Measurements from ENCODE around the gene DLGAP1. TPM values are rescaled to one million over a fixed set of nuclear protein-coding genes. Genes with fewer than 3 reads are reported as not detected.

The DLGAP1 gene
- total RNA-seq, 1 donor from 2014 or later = 0.52 TPM

GRCh38 chr18:3538954-3539617 lies 916.0 kb downstream of the DLGAP1 start:
- no peak for DNase-seq (ENCODE audit: low spot score)

DNA sequence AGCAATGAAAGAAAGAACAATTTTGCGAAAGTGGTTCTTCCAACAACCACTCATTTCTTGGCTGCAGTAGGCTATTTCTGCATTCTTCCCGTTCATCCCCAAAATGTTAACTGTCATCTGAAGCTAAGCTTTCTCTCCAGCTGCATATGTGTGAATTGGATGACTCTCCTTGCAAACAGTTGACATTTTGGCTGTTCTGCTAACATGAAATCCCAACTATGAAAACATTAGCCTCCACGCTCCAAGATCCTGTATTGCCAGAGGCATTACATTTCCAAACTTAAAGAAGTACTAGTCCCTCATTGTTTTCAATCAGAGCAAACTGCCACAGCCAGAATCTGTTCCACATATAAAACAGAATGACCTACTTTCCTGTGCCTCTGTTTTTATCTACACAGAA lies 916.7 kb downstream of the DLGAP1 start:
- no peak for DNase-seq (ENCODE audit: low spot score)

GRCh38 chr18:3530807-3531206 lies 924.3 kb downstream of the DLGAP1 start:
- no peak for DNase-seq (ENCODE audit: low spot score)

DNA sequence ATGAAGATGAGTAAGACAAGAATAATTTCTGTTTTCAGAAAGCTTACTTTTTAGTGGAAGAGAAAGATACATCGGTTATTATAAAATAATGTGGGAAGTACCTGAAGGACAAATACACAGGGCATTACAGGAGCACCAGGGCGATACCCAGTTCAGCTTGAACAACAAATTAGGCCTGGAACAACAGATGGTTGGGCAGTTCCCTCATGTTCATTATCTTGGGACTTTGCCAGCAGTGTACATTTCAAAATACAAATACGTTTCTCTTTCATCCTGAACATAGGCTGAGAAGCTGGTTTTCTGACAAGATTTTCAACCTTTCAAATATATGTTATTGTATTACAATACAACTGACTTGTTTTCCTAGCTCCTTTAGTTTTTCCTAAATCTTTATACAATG lies 925.5 kb downstream of the DLGAP1 start:
- no peak for DNase-seq (ENCODE audit: low spot score)

- DNase-seq (ENCODE audit: low spot score) = no peak
These were observed 926.0 kb downstream of the DLGAP1 start for GRCh38 chr18:3529077-3529476.

GRCh38 chr18:3528231-3528630 lies 926.9 kb downstream of the DLGAP1 start:
- no peak for DNase-seq (ENCODE audit: low spot score)

DNA sequence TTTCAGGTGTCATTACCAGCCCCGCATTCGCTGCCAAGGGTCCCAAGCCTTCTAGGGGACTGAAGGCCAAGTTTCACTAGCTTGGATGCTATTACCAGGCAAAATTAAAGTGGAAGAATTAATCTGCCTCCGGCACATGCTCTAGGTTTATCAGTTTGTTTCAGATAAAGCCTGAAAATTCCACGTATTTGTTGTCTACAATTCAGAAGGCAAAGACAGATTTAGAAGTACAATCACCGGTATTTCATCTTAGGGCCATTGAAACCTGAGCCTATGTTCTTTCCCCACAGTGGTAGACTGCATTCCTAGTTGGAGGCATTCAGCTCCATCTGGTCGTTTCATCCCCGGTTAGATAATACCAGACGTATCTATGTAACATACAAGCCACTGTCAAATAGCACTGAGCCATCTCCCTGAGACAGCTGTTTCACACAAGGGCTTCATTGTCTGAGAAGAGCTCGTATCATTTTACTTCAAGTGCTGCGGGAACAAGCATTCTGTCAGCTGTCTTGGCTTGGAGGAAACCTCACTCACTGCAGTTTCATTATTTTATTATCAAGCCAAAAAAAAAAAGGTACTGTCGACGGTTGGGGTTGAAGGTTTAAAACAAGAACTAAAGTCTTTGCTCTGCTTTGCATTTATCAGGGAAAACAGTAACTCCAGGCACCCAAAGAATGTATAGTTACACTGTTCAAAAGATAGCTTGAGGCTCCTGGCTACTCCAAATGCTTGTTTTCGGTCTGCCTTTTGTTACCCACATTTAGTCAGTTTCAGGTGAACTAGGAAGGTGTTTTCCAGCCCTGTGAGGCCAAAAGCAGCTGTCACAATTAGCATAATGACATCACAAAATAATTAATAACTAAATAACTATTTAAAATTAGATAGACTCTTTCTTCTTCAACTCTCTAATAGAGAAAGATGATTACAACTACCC lies 928.4 kb downstream of the DLGAP1 start:
- DNase-seq (ENCODE audit: low spot score) = no peak

GRCh38 chr18:3525870-3526420 lies 929.2 kb downstream of the DLGAP1 start:
- DNase-seq (ENCODE audit: low spot score) = no peak

DNA sequence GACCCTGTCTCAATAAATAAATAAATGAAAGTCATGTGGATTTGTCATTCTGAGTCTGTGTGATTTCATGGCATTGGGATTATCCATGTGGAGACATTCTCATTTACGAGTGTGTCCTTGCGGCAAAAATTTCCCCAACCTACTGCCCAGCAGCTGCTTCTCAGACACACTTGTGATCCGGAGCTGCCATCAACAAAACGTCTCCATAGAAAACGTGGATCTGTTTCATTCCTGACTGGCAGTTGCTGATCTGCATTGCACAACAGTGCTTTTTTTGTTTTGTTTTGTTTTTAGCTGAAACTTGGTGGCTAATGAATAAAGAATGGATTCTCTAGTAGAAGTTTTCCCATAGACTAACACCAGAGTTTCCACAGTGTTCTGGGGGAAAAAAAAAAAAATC lies 930.4 kb downstream of the DLGAP1 start:
- DNase-seq (ENCODE audit: low spot score) = no peak

GRCh38 chr18:3520230-3521085 lies 934.6 kb downstream of the DLGAP1 start:
- no peak for DNase-seq (ENCODE audit: low spot score)

GRCh38 chr18:3514312-3515216 lies 940.5 kb downstream of the DLGAP1 start:
- DNase-seq (ENCODE audit: low spot score) = no peak

DNA sequence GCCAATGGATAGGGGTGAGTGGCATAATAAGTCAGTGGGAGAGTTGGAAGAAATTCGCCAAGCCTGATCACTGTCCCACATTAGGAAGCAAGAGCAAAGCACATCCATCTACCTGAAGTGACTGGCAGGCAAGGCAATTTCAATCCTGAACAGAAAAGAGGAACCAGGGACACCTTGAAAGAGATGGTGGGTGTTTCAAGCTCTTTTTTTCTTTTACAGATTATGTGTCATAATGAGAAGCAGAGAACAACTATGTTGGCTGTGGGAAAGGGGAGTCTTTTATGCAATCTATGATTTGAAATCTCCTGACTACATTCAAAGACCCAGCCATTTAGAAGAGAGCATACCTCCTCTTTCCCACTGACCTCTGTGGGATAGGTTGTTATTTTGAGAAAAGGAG lies 941.6 kb downstream of the DLGAP1 start:
- DNase-seq (ENCODE audit: low spot score) = no peak

DNA sequence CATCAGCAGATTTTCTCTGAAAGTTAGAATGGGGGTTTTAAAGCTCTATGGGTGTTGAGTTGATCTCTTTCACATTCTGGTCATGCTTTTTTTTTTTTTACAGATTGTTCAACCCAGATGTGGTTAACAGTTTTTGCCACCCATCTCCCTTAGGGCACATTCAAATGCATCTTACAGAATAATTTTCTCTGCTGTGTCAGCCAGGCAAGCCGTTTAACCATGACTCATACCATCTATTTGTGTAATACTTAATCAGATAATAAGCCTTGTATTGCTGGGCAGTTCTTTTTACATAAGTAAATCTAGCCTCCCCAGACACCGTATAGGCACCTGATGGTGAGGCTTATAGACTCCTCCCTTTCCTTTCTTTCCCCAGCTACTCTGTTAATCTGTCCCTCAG lies 943.1 kb downstream of the DLGAP1 start:
- no peak for DNase-seq (ENCODE audit: low spot score)

- DNase-seq (ENCODE audit: low spot score) = no peak
These were observed 944.2 kb downstream of the DLGAP1 start for GRCh38 chr18:3510896-3511295.

DNA sequence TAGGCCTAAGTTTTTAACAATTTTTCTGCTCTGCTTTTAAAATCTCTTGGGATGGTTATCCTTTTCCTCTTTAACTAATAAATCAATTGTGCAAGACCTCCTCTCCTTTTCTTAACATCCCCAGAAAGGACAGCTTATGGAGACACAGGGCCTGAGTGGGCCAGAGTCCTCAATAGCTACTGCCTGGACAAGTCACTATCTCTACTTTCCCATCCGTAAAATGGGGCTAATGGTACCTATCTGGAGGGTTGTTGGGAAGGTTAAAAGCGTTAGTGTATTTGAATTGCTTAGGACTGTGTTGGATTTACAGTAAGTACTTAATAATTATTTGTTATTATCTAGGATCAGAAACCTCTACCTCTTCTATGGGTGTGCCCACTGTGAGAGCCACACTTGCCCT lies 945.1 kb downstream of the DLGAP1 start:
- no peak for DNase-seq (ENCODE audit: low spot score)

DNA sequence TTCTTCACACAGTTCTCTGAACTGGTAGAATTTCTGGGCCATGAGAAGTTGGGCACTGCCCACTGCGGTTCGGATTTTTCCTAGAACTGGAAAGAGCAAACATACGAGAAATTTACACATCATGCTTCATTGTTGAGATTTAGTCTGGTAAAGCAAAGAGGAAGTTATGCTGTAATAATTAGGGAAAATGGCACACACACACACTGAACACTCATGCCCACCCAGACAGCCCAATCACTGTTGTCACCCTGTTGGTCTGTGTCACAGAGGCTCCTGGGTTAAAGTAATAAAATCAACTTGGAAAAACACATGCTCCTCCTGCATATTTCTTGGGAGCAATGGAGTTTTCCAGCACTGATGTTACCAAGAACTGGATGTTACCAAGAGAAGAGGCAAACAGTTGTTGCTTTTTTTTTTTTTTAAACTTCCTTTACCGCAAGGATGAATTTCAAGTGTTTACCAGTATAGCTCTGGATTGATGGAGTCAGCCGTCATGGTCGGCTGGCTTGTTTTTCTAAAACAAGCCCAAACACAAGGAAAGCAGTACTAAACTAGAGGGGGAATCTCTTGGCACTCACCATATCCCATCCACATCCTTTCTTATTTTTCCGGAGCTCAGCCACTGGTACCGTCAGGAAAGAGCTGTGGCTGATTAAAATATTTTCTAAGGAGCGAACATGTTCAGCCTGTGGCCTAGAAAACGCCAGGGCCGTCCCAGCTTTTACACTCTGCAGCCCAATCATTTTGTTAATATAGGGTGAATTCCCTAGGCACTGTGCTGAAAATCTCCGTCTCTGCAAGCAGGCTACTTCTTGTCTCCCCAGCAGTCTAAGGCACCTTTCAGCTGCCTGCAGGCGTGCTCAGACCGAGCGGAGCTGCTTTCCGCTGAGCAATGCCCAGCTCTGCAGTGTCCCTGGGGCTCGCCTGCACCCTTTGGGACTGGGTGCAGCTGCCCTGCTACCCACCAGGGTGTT lies 946.2 kb downstream of the DLGAP1 start:
- DNase-seq (ENCODE audit: low spot score) = no peak

DNA sequence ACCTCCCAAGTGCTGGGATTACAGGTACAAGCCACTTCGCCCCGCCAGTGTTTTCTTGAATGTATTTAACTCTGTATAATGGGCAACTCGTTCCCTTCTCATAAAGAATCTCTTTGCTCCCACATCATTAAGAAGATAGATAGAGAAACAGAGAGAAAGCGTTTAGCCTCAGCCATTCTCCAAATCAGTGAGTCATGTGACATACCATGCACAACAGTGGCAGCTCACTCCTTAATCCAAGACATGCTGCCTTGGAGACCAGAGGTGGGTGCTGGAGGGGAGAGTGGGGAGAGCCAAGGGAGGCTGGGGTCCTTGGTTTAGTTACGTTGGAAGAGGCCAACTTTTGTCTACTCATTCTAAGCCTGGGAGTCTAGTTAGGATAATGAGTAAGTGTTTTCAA lies 950.5 kb downstream of the DLGAP1 start:
- no peak for DNase-seq (ENCODE audit: low spot score)

- DNase-seq (ENCODE audit: low spot score) = no peak
These were observed 952.5 kb downstream of the DLGAP1 start for GRCh38 chr18:3502650-3503049.

- DNase-seq (ENCODE audit: low spot score) = no peak
These were observed 955.1 kb downstream of the DLGAP1 start for GRCh38 chr18:3500016-3500415.

GRCh38 chr18:3499501-3499900 lies 955.6 kb downstream of the DLGAP1 start:
- DNase-seq (ENCODE audit: low spot score) = no peak
